Measurements from ENCODE around the gene EBF3. TPM values are rescaled to one million over a fixed set of nuclear protein-coding genes. Genes with fewer than 3 reads are reported as not detected.

Gene EBF3
- total and polyA plus RNA-seq, 11 donors: 3.6 to 8.8 (median 5.4) TPM

DNA sequence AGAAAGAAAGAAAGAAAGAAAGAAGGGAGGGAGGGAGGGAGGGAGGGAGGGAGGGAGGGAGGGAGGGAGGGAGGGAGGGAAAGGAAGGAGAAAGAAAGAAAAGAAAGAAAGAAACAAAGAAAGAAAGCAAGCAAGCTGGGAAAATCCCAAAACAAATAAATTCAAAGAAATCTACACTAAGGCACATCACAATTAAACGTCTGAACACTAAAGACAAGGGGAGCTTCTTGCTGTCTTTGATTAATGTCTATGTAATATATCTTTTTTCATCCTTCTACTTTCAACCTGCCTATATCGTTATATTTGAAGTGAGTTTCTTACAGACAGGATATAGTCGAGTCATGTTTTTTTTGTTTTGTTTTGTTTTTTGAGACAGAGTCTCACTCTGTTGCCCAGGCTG, 28.3 kb upstream of the EBF3 start:
- Histone ChIP-seq H3K27me3 (peaks cover 0 to 8% (median 0%) of the 10 kb centered on the region in 9 donors), H3K27ac (no peak overlapping the region), H3K4me3 (no peak overlapping the region), H3K4me1 (no peaks in the 10 kb centered on the region), H3K36me3 (no peaks in the 10 kb centered on the region), H3K9me3 (peaks cover 0 to 28% (median 4%) of the 10 kb centered on the region in 12 donors)
- ATAC-seq: no peak
- DNase-seq: no peak
- intact Hi-C loops (cut with DNase I): no loop called here
- WGBS, 4 donors: 75 to 82% (median 82%) methylated on average over 3 of the region's 3 CpGs
- TF ChIP-seq, protein P1, sequence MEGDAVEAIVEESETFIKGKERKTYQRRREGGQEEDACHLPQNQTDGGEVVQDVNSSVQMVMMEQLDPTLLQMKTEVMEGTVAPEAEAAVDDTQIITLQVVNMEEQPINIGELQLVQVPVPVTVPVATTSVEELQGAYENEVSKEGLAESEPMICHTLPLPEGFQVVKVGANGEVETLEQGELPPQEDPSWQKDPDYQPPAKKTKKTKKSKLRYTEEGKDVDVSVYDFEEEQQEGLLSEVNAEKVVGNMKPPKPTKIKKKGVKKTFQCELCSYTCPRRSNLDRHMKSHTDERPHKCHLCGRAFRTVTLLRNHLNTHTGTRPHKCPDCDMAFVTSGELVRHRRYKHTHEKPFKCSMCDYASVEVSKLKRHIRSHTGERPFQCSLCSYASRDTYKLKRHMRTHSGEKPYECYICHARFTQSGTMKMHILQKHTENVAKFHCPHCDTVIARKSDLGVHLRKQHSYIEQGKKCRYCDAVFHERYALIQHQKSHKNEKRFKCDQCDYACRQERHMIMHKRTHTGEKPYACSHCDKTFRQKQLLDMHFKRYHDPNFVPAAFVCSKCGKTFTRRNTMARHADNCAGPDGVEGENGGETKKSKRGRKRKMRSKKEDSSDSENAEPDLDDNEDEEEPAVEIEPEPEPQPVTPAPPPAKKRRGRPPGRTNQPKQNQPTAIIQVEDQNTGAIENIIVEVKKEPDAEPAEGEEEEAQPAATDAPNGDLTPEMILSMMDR (IDR thresholded peaks at IDR 0.05): no peak
- TF ChIP-seq POLR2A (IDR thresholded peaks at IDR 0.05): no peak

DNA sequence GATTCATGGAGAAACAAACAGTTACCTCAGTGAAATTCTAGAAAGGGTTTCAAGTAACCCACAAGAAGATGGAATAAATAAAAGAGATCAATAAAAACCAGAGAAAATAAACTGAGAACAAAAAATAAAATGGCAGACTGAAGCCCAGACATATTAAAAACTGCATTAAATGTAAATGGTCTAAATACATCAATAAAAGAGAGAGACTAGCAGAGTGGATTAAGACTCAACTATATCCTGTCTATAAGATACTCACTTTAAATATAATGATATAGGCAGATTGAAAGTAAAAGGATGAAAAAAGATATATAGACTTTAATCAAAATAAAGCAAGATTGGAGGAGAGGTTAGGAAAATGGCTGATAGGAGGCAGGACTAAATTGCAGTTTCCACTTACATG, 18.8 kb upstream of the EBF3 start:
- Histone ChIP-seq H3K27ac (no peak overlapping the region), H3K36me3 (no peaks in the 10 kb centered on the region), H3K27me3 (peaks cover 0 to 17% (median 0%) of the 10 kb centered on the region in 9 donors), H3K4me1 (no peaks in the 10 kb centered on the region), H3K4me3 (no peak overlapping the region), H3K9me3 (peaks cover 0 to 53% (median 23%) of the 10 kb centered on the region in 12 donors)
- no peak for ATAC-seq
- no peak for DNase-seq
- intact Hi-C loops (cut with DNase I): no loop called here
- TF ChIP-seq, protein P1 (IDR thresholded peaks at IDR 0.05): no peak
- TF ChIP-seq POLR2A (IDR thresholded peaks at IDR 0.05): no peak

DNA sequence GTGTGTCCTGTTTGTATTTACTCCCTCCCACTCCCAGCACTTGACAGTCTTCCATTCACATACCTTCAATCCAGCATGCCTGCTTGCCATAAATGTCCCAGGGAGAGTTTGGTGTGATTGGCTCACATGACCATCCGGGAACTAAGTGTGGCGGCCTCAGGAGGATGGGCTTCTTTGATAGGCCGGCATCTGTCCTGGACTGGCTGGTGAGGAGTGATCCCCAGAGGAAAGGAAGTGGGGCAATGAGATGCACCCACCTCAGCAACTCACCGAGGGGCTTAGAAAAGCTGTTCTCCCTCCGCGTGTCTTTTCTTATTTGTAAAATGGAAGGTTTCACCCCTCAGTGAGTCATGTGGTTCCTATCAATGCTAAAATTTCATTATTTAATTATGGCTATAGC, 14.9 kb upstream of the EBF3 start:
- TF ChIP-seq, protein P1 (IDR thresholded peaks at IDR 0.05): no peak
- TF ChIP-seq POLR2A (IDR thresholded peaks at IDR 0.05): no peak
- peaks cover 0 to 27% (median 3%) of the 10 kb centered on the region in 9 donors for H3K27me3 ChIP-seq

DNA sequence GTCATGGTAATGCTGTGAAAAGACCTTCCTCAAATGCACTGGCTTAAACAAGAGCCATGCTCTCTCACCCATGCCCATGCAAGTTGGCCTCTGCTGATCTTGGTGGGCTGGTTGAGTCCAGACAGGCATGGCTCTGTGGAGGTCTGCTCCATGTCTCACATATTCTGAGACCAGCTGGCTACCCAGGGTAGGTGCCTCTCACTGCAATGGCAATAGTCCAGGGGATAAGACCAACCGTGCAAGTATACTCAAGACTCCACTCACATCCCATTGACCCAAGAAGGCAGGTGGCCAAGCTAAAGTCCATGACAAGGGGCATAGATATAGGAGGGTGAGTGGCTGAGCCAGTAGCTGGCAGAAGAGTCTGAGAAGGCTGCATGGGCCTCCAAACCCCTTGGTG, 14.2 kb upstream of the EBF3 start:
- Histone ChIP-seq H3K27ac (no peak overlapping the region), H3K4me3 (no peak overlapping the region), H3K36me3 (no peaks in the 10 kb centered on the region), H3K9me3 (peaks cover 0 to 18% (median 6%) of the 10 kb centered on the region in 12 donors), H3K4me1 (no peaks in the 10 kb centered on the region), H3K27me3 (peaks cover 0 to 33% (median 10%) of the 10 kb centered on the region in 9 donors)
- TF ChIP-seq POLR2A (IDR thresholded peaks at IDR 0.05): no peak
- TF ChIP-seq, protein P1 (IDR thresholded peaks at IDR 0.05): no peak
- 89 to 91% (median 90%) methylated on average over 1 of the region's 1 CpG for WGBS, 4 donors
- DNase-seq (no peak), ATAC-seq (no peak)
- intact Hi-C loops (cut with DNase I): loop anchor here in 5 of 10 donors (5.0 to 10.0 kb wide), 6 partner anchors 704 to 1764 kb away; no protein-coding TSS in a partner anchor

More for the DNA sequence above, 14.9 kb upstream of the EBF3 start:
- intact Hi-C loops (cut with DNase I): loop anchor here in 5 of 10 donors (5.0 to 10.0 kb wide), 6 partner anchors 704 to 1764 kb away; no protein-coding TSS in a partner anchor
- ATAC-seq: no peak
- Histone ChIP-seq H3K4me1 (no peaks in the 10 kb centered on the region), H3K9me3 (peaks cover 0 to 23% (median 12%) of the 10 kb centered on the region in 12 donors), H3K27ac (no peak overlapping the region), H3K4me3 (no peak overlapping the region), H3K36me3 (no peaks in the 10 kb centered on the region)
- WGBS, 4 donors: 92 to 96% (median 92%) methylated on average over 6 of the region's 6 CpGs
- no peak for DNase-seq
